Neural cell (in vitro differentiated cells): ENCODE measurements around the gene FSTL5. TPM values are rescaled to one million over a fixed set of nuclear protein-coding genes. Genes with fewer than 3 reads are reported as not detected.

Experiments
- H2AFZ ChIP-seq: fragments of 200-600, 300-800 bp; sonication (generic), shearing (Covaris generic); 2 replicates; pipeline ENCODE4 v1.6.0; 2014; ENCODE audit warnings: low read depth, mild to moderate bottlenecking, antibody characterized with exemption, low read length, moderate library complexity
- H3F3A ChIP-seq: fragments of 200-600 bp; shearing (Covaris generic); 2 replicates; pipeline ENCODE4 v1.6.1; 2016; ENCODE audit warnings: mild to moderate bottlenecking, moderate library complexity, mixed read lengths, antibody characterized with exemption, low read length; ENCODE audit not compliant: insufficient read depth, poor library complexity, severe bottlenecking
- H3K27ac ChIP-seq: fragments of 200-600, 300-800 bp; sonication (generic), shearing (Covaris generic); 2 replicates; pipeline ENCODE4 v1.5.1; 2014; ENCODE audit warnings: mild to moderate bottlenecking, low read length, moderate library complexity
- H3K27me3 ChIP-seq: fragments of 300-800, 200-600 bp; sonication (generic), shearing (Covaris generic); 2 replicates; pipeline ENCODE4 v1.6.0; 2014; ENCODE audit warnings: mild to moderate bottlenecking, low read depth, low read length, moderate library complexity; ENCODE audit not compliant: insufficient read depth
- H3K36me3 ChIP-seq: fragments of 300-800, 200-600 bp; sonication (generic), shearing (Covaris generic); 2 replicates; pipeline ENCODE4 v1.5.1; 2014; ENCODE audit warnings: mild to moderate bottlenecking, antibody characterized with exemption, low read length, moderate library complexity; ENCODE audit not compliant: insufficient read depth
- H3K4me2 ChIP-seq: fragments of 300-800, 200-600 bp; sonication (generic), shearing (Covaris generic); 2 replicates; pipeline ENCODE4 v1.6.0; 2014; ENCODE audit warnings: mild to moderate bottlenecking, low read length
- H3K4me3 ChIP-seq: fragments of 300-800, 200-600 bp; sonication (generic), shearing (Covaris generic); 2 replicates; pipeline ENCODE4 v1.5.1; 2014; ENCODE audit warnings: mild to moderate bottlenecking, low read length, moderate library complexity
- H3K79me2 ChIP-seq: fragments of 200-600 bp; shearing (Covaris generic); replicated peaks from 2 replicates; pipeline ENCODE4 v1.6.0; 2014; ENCODE audit warnings: mild to moderate bottlenecking, low read length, moderate library complexity; ENCODE audit not compliant: insufficient read depth
- H3K9ac ChIP-seq: fragments of 300-800, 200-600 bp; sonication (generic), shearing (Covaris generic); 2 replicates; pipeline ENCODE4 v1.6.1; 2016; ENCODE audit warnings: mild to moderate bottlenecking, low read length, mixed read lengths
- H3K9me2 ChIP-seq: fragments of 200-600 bp; shearing (Covaris generic); 2 replicates; pipeline ENCODE4 v1.6.1; 2016; ENCODE audit warnings: mild to moderate bottlenecking, low read length, mixed read lengths; ENCODE audit not compliant: insufficient read depth
- H3K9me3 ChIP-seq: fragments of 200-600, 300-800 bp; sonication (generic), shearing (Covaris generic); 2 replicates; pipeline ENCODE4 v1.6.1; 2016; ENCODE audit warnings: mild to moderate bottlenecking, mixed run types, low read length, moderate library complexity, mixed read lengths
- H4K20me1 ChIP-seq: fragments of 200-600 bp; shearing (Covaris generic); 2 replicates; pipeline ENCODE4 v1.6.1; 2016; ENCODE audit warnings: mild to moderate bottlenecking, mixed run types; ENCODE audit not compliant: insufficient read depth
- CTCF ChIP-seq: fragments of 450-650 bp; IDR thresholded peaks from 2 replicates; pipeline ENCODE4 v1.5.1; 2014; ENCODE audit warnings: antibody characterized with exemption, mild to moderate bottlenecking, moderate library complexity; ENCODE audit not compliant: poor library complexity, severe bottlenecking
- EP300 ChIP-seq: fragments of 450-650 bp; conservative IDR thresholded peaks from 2 replicates; pipeline ENCODE4 v1.6.1; 2014; ENCODE audit warnings: antibody characterized with exemption, mild to moderate bottlenecking, moderate library complexity; ENCODE audit not compliant: poor library complexity, severe bottlenecking
- EZH2 ChIP-seq: fragments of 200-600, 300-800 bp; shearing (Covaris generic), sonication (generic); IDR thresholded peaks from 2 replicates; pipeline ENCODE4 v1.6.1; 2014; ENCODE audit warnings: antibody characterized with exemption, low read length, borderline replicate concordance, mild to moderate bottlenecking; ENCODE audit not compliant: insufficient read depth, poor library complexity, severe bottlenecking
- MXI1 ChIP-seq: fragments of 450-650 bp; conservative IDR thresholded peaks from 2 replicates; pipeline ENCODE4 v1.6.1; 2014; ENCODE audit warnings: antibody characterized with exemption, mild to moderate bottlenecking; ENCODE audit not compliant: poor library complexity, severe bottlenecking
- POLR2AphosphoS5 ChIP-seq: IDR thresholded peaks from 2 replicates; pipeline ENCODE4 v1.6.1; 2012
- RAD21 ChIP-seq: fragments of 450-650 bp; conservative IDR thresholded peaks from 2 replicates; pipeline ENCODE4 v1.6.1; 2014; ENCODE audit warnings: antibody characterized with exemption, mild to moderate bottlenecking, moderate library complexity
- REST ChIP-seq: IDR thresholded peaks from 2 replicates; pipeline ENCODE4 v1.6.1; 2012; ENCODE audit warnings: borderline replicate concordance
- SMC3 ChIP-seq: fragments of 450-650 bp; conservative IDR thresholded peaks from 2 replicates; pipeline ENCODE4 v1.6.1; 2014; ENCODE audit warnings: antibody characterized with exemption, mild to moderate bottlenecking, moderate library complexity; ENCODE audit not compliant: poor library complexity
- TAF1 ChIP-seq: IDR thresholded peaks from 2 replicates; pipeline ENCODE4 v1.6.1; 2012; ENCODE audit warnings: low read depth
- polyA plus RNA-seq: library from polyadenylated mRNA; depleted of rRNA; stranded (reverse); fragments of >200 nt; gene quantifications from 2 replicates; pipeline ENCODE4 v1.2.3, GENCODE V29; 2014

FSTL5 gene
- polyA plus RNA-seq, 1 donor from 2014 or later: 6.8 TPM

- no peak overlapping the region for H3K9ac ChIP-seq
- H4K20me1 ChIP-seq: no peaks in the 10 kb centered on the region
- no peak for TF ChIP-seq TAF1
- no peak for TF ChIP-seq REST
- no peak for TF ChIP-seq RAD21
- TF ChIP-seq EZH2: no peak
- TF ChIP-seq POLR2AphosphoS5: no peak
- TF ChIP-seq EP300: no peak
- no peak for TF ChIP-seq CTCF
- TF ChIP-seq SMC3: no peak
- TF ChIP-seq MXI1: no peak
- H3K9me3 ChIP-seq: no peaks in the 10 kb centered on the region
- H3K36me3 ChIP-seq: no peaks in the 10 kb centered on the region
- H3K79me2 ChIP-seq: no peaks in the 10 kb centered on the region
- H2AFZ ChIP-seq: no peak overlapping the region
- no peak overlapping the region for H3K4me2 ChIP-seq
- H3K9me2 ChIP-seq: no peaks in the 10 kb centered on the region
- no peaks in the 10 kb centered on the region for H3K27me3 ChIP-seq
- no peaks in the 10 kb centered on the region for H3F3A ChIP-seq
- no peak overlapping the region for H3K4me3 ChIP-seq
- H3K27ac ChIP-seq: no peak overlapping the region
Measured at GRCh38 chr4:161919442-161920220, 244.2 kb downstream of the FSTL5 start.

- Histone ChIP-seq H3K79me2 (no peaks in the 10 kb centered on the region), H3K4me2 (no peak overlapping the region), H3K36me3 (no peaks in the 10 kb centered on the region), H3K27ac (peak overlapping the region; percentile 10), H3K9me3 (no peaks in the 10 kb centered on the region), H3K9me2 (no peaks in the 10 kb centered on the region), H4K20me1 (no peaks in the 10 kb centered on the region), H2AFZ (no peak overlapping the region), H3K4me3 (no peak overlapping the region), H3K27me3 (no peaks in the 10 kb centered on the region), H3K9ac (no peak overlapping the region), H3F3A (no peaks in the 10 kb centered on the region)
- no peak for TF ChIP-seq SMC3
- TF ChIP-seq CTCF: no peak
- no peak for TF ChIP-seq TAF1
- peak; percentile 69 for TF ChIP-seq POLR2AphosphoS5
- peak; percentile 60 for TF ChIP-seq EP300
- TF ChIP-seq EZH2: no peak
- TF ChIP-seq REST: peak; percentile 37
- no peak for TF ChIP-seq RAD21
- no peak for TF ChIP-seq MXI1
Measured at GRCh38 chr4:161916035-161916434, 247.8 kb downstream of the FSTL5 start.
